ENCODE measurements around the gene HOXA3.

DNA sequence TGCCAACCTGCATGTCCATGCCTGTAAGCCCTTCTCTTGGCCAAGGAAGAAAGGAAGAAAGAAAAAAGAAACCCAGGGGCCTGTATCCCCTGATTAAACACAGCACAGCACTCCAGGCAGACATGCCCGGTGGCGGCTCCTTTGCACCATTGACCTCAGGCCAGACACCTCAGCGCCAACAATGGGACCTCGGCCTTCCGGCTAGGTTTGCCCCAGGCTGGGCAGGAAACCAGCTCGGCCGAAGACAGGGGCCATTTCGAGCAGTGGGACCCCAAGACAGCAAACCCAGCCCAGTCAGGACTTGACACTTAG is 18.9 kb upstream of the HOXA3 start:
- no peak for TF ChIP-seq POLR2A (IDR thresholded peaks at IDR 0.05)
- TF ChIP-seq, protein P1, sequence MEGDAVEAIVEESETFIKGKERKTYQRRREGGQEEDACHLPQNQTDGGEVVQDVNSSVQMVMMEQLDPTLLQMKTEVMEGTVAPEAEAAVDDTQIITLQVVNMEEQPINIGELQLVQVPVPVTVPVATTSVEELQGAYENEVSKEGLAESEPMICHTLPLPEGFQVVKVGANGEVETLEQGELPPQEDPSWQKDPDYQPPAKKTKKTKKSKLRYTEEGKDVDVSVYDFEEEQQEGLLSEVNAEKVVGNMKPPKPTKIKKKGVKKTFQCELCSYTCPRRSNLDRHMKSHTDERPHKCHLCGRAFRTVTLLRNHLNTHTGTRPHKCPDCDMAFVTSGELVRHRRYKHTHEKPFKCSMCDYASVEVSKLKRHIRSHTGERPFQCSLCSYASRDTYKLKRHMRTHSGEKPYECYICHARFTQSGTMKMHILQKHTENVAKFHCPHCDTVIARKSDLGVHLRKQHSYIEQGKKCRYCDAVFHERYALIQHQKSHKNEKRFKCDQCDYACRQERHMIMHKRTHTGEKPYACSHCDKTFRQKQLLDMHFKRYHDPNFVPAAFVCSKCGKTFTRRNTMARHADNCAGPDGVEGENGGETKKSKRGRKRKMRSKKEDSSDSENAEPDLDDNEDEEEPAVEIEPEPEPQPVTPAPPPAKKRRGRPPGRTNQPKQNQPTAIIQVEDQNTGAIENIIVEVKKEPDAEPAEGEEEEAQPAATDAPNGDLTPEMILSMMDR (IDR thresholded peaks at IDR 0.05): no peak
- TF ChIP-seq POLR2AphosphoS5 (IDR thresholded peaks at IDR 0.05): no peak
